Transverse colon (tissue), 4 donors: Measurements from ENCODE around the gene PNRC2. TPM values are rescaled to one million over a fixed set of nuclear protein-coding genes. Genes with fewer than 3 reads are reported as not detected.

Source experiments
- DNase-seq: peaks from one replicate; pipeline ENCODE4 v3.0.0-alpha.2; 2019
- H3K27ac ChIP-seq, 4 donors: fragments of 200-600 bp; sonication (generic); 2 replicates each; pipeline ENCODE4 v1.5.1; 2016 to 2018; ENCODE audit warnings: inconsistent platforms in 4 of 4
- H3K27me3 ChIP-seq: fragments of 200-600 bp; sonication (generic); 2 replicates; pipeline ENCODE4 v1.5.1; 2017; ENCODE audit warnings: inconsistent platforms
- H3K36me3 ChIP-seq, 4 donors: fragments of 200-600 bp; sonication (generic); 2 replicates each; pipeline ENCODE4 v1.5.1; 2017 to 2019; ENCODE audit warnings: inconsistent platforms in 4 of 4
- H3K4me1 ChIP-seq, 4 donors: fragments of 200-600 bp; sonication (generic); 2 replicates each; pipeline ENCODE4 v1.5.1; 2017 to 2020; ENCODE audit warnings: inconsistent platforms in 4 of 4
- H3K4me3 ChIP-seq, 4 donors: fragments of 200-600 bp; sonication (generic); 1 replicate in 1 of 4; 2 replicates in 3 of 4; pipeline versions ENCODE4 v1.5.1 to v1.6.1; 2017 to 2019; ENCODE audit warnings: inconsistent platforms in 4 of 4
- H3K9me3 ChIP-seq, 2 donors: fragments of 200-600 bp; sonication (generic); 2 replicates each; pipeline ENCODE4 v1.5.1; 2017 to 2019; ENCODE audit warnings: inconsistent platforms in 2 of 2
- CTCF ChIP-seq, 5 experiments: fragments of 200-600 bp in 3 of 5; fragments of 450-650 bp in 2 of 5; sonication (generic) in 3 of 5; IDR thresholded peaks; 1 replicate in 2 of 5; 2 replicates in 3 of 5; pipeline ENCODE4 v1.5.1; 2016 to 2017; ENCODE audit warnings: antibody characterized with exemption in 5 of 5, inconsistent platforms in 3 of 5, mild to moderate bottlenecking in 2 of 5, moderate library complexity in 1 of 5
- EP300 ChIP-seq: sonication (generic); formaldehyde crosslinking; IDR thresholded peaks from one replicate; pipeline ENCODE4 v1.6.1; 2017; ENCODE audit warnings: antibody characterized with exemption, low read depth
- POLR2A ChIP-seq: fragments of 450-650 bp; IDR thresholded peaks from one replicate; pipeline ENCODE4 v1.6.1; 2016; ENCODE audit warnings: antibody characterized with exemption, mild to moderate bottlenecking, moderate library complexity
- POLR2AphosphoS5 ChIP-seq, 3 donors: sonication (generic); formaldehyde crosslinking; IDR thresholded peaks; one replicate each; pipeline ENCODE4 v1.6.1; 2016; ENCODE audit warnings: antibody characterized with exemption in 3 of 3
- WGBS, 2 donors: methylation state at CpG; one replicate each; pipeline ENCODE4 v1.1.5; 2018; ENCODE audit warnings: low coverage in 1 of 2; 5-methylcytosine and 5-hydroxymethylcytosine counted together
- in situ Hi-C, 4 donors: fragments of 200-750 bp; cut with MboI; loops; one replicate each; pipeline versions ENCODE4 v1.15.0 to v1.15.1; 2017; ENCODE audit warnings: low sequenced_read_pairs in 3 of 4, low pct_ligation_motif_present in 1 of 4, low pct_unique_long_range_greater_than_20kb in 1 of 4
- intact Hi-C: fragments of 100-400 bp; cut with DNase I; formaldehyde crosslinking; loops from one replicate; pipeline ENCODE4 v1.15.1; 2023; ENCODE audit warnings: low total_unique reads
- total RNA-seq, 4 donors: library from RNA; depleted of rRNA; stranded (reverse); fragments of >200 nt; gene quantifications; one replicate each; pipeline ENCODE4 v1.1.0, GENCODE V29; 2016

Gene PNRC2
- total RNA-seq, 4 donors from 2014 or later, result 98.0 to 136 (median 111) TPM

GRCh38 chr1:23924601-23925000 is 35.0 kb upstream of the PNRC2 start:
- intact Hi-C loops (no loop called here), in situ Hi-C loops (loop anchor here in 1 of 4 donors (25.0 kb wide), 1 partner anchor 112 kb away; the partner anchor contains the start of gene GALE)
- WGBS, 2 donors, result 94 to 96% methylated on average over 8 to 11 of the region's 11 CpGs
- no peaks in the 10 kb centered on the region for H3K27me3 ChIP-seq
- no peak for TF ChIP-seq POLR2AphosphoS5 (IDR thresholded peaks at IDR 0.05)
- TF ChIP-seq CTCF (IDR thresholded peaks at IDR 0.05), result no peak
- no peak for TF ChIP-seq POLR2A
- no peak for TF ChIP-seq EP300
- DNase-seq, result no peak
- H3K27ac ChIP-seq, result no peak overlapping the region
- H3K36me3 ChIP-seq, result no peaks in the 10 kb centered on the region
- H3K4me3 ChIP-seq, result no peak overlapping the region
- H3K9me3 ChIP-seq, result no peaks in the 10 kb centered on the region
- peaks cover 3 to 41% (median 16%) of the 10 kb centered on the region in 4 donors for H3K4me1 ChIP-seq

- Histone ChIP-seq H3K27ac (no peak overlapping the region), H3K36me3 (no peaks in the 10 kb centered on the region), H3K27me3 (no peaks in the 10 kb centered on the region), H3K9me3 (no peaks in the 10 kb centered on the region), H3K4me3 (no peak overlapping the region), H3K4me1 (peaks cover 3 to 34% (median 11%) of the 10 kb centered on the region in 4 donors)
- WGBS, 2 donors, result 79 to 100% methylated on average over 1 to 3 of the region's 3 CpGs
- in situ Hi-C loops (no loop called here), intact Hi-C loops (no loop called here)
- DNase-seq, result no peak
- no peak for TF ChIP-seq POLR2AphosphoS5 (IDR thresholded peaks at IDR 0.05)
- no peak for TF ChIP-seq CTCF (IDR thresholded peaks at IDR 0.05)
Observed at GRCh38 chr1:23925279-23925678, 34.3 kb upstream of the PNRC2 start.

- no peaks in the 10 kb centered on the region for H3K9me3 ChIP-seq
- TF ChIP-seq POLR2AphosphoS5 (IDR thresholded peaks at IDR 0.05) (no peak), CTCF (IDR thresholded peaks at IDR 0.05) (no peak)
- no peaks in the 10 kb centered on the region for H3K27me3 ChIP-seq
- in situ Hi-C loops, result no loop called here
- no peak overlapping the region for H3K4me3 ChIP-seq
- H3K27ac ChIP-seq, result no peak overlapping the region
- no peak for DNase-seq
- H3K4me1 ChIP-seq, result peaks cover 0 to 17% (median 1%) of the 10 kb centered on the region in 4 donors
- H3K36me3 ChIP-seq, result no peaks in the 10 kb centered on the region
- intact Hi-C loops, result no loop called here
- 77% methylated on average over 1 of the region's 1 CpG; no CpG with 5 or more reads in 1 of the 2 donors for WGBS, 2 donors
Observed at GRCh38 chr1:23927097-23927496, 32.5 kb upstream of the PNRC2 start.

GRCh38 chr1:23928789-23929188 is 30.8 kb upstream of the PNRC2 start:
- intact Hi-C loops, result no loop called here
- WGBS, 2 donors, result 84 to 100% methylated on average over 1 to 4 of the region's 4 CpGs
- in situ Hi-C loops, result no loop called here
- TF ChIP-seq POLR2A (no peak), POLR2AphosphoS5 (IDR thresholded peaks at IDR 0.05) (no peak), CTCF (IDR thresholded peaks at IDR 0.05) (no peak), EP300 (no peak)
- Histone ChIP-seq H3K4me1 (peaks cover 0 to 3% (median 0%) of the 10 kb centered on the region in 4 donors), H3K9me3 (no peaks in the 10 kb centered on the region), H3K36me3 (no peaks in the 10 kb centered on the region), H3K27ac (no peak overlapping the region), H3K4me3 (no peak overlapping the region), H3K27me3 (no peaks in the 10 kb centered on the region)
- DNase-seq, result no peak
